HUDEP-2 (cell line): Measurements from ENCODE around the gene SMIM23.

Experiments used
- DNase-seq, 76 experiments: peaks; one replicate each; lab custom pipeline; 2025; ENCODE audit not compliant: unreplicated experiment in 76 of 76; lab: John Stamatoyannopoulos, UW

SMIM23 gene

GRCh38 chr5:171813270-171813669, 27.7 kb downstream of the SMIM23 start:
- no peak for DNase-seq

GRCh38 chr5:171813813-171814490, 28.3 kb downstream of the SMIM23 start:
- no peak for DNase-seq

GRCh38 chr5:171816666-171817065, 31.0 kb downstream of the SMIM23 start:
- no peak for DNase-seq

- no peak for DNase-seq
These were observed 34.9 kb downstream of the SMIM23 start for GRCh38 chr5:171820561-171820960.

- DNase-seq: no peak
These were observed 35.7 kb downstream of the SMIM23 start for GRCh38 chr5:171821286-171821685.

- no peak for DNase-seq
These were observed 37.7 kb downstream of the SMIM23 start for GRCh38 chr5:171823269-171823668.

- DNase-seq: no peak
These were observed 39.4 kb downstream of the SMIM23 start for GRCh38 chr5:171825051-171825450.

GRCh38 chr5:171826132-171826531, 40.5 kb downstream of the SMIM23 start:
- DNase-seq: no peak

GRCh38 chr5:171827162-171827561, 41.5 kb downstream of the SMIM23 start:
- DNase-seq: no peak

GRCh38 chr5:171830686-171831085, 45.1 kb downstream of the SMIM23 start:
- no peak for DNase-seq

- DNase-seq: no peak
These were observed 47.2 kb downstream of the SMIM23 start for GRCh38 chr5:171832775-171833174.

- no peak for DNase-seq
These were observed 48.8 kb downstream of the SMIM23 start for GRCh38 chr5:171834461-171834860.

GRCh38 chr5:171835066-171835465, 49.4 kb downstream of the SMIM23 start:
- no peak for DNase-seq

- DNase-seq: no peak
These were observed 51.9 kb downstream of the SMIM23 start for GRCh38 chr5:171837522-171837921.

- DNase-seq: no peak
These were observed 52.4 kb downstream of the SMIM23 start for GRCh38 chr5:171838066-171838465.

GRCh38 chr5:171839112-171839511, 53.5 kb downstream of the SMIM23 start:
- no peak for DNase-seq

- DNase-seq: no peak
These were observed 54.4 kb downstream of the SMIM23 start for GRCh38 chr5:171840066-171840465.
